AG08396 (cell line): ENCODE results near the gene PRKCA.
A peak's percentile ranks its signal among the peaks of the same experiment; 100 is the strongest.

ENCODE experiments used
- DNase-seq: peaks from one replicate; pipeline ENCODE4 v3.0.0; 2012; ENCODE audit warnings: low spot score, mixed read lengths

Gene PRKCA

GRCh38 chr17:66547151-66547865 is 244.9 kb downstream of the PRKCA start:
- no peak for DNase-seq

- no peak for DNase-seq
These were observed 245.7 kb downstream of the PRKCA start for GRCh38 chr17:66548158-66548557.

- DNase-seq, result no peak
These were observed 246.4 kb downstream of the PRKCA start for GRCh38 chr17:66548659-66549310.

- peak; percentile 32 for DNase-seq
These were observed 246.9 kb downstream of the PRKCA start for GRCh38 chr17:66549311-66549704.

GRCh38 chr17:66549731-66550207 is 247.4 kb downstream of the PRKCA start:
- DNase-seq, result peak; percentile 60

- DNase-seq, result no peak
These were observed 249.4 kb downstream of the PRKCA start for GRCh38 chr17:66551839-66552238.

- no peak for DNase-seq
These were observed 250.0 kb downstream of the PRKCA start for GRCh38 chr17:66552371-66552770.

GRCh38 chr17:66555605-66556004 is 253.2 kb downstream of the PRKCA start:
- DNase-seq, result no peak

- DNase-seq, result no peak
These were observed 254.8 kb downstream of the PRKCA start for GRCh38 chr17:66557200-66557599.

- no peak for DNase-seq
These were observed 255.5 kb downstream of the PRKCA start for GRCh38 chr17:66557886-66558285.

- DNase-seq, result no peak
These were observed 258.3 kb downstream of the PRKCA start for GRCh38 chr17:66560691-66561090.

GRCh38 chr17:66562119-66562518 is 259.7 kb downstream of the PRKCA start:
- DNase-seq, result no peak

- peak; percentile 19 for DNase-seq
These were observed 262.6 kb downstream of the PRKCA start for GRCh38 chr17:66564992-66565465.

GRCh38 chr17:66567234-66568170 is 265.1 kb downstream of the PRKCA start:
- peak; percentile 79 for DNase-seq

GRCh38 chr17:66569572-66569971 is 267.2 kb downstream of the PRKCA start:
- DNase-seq, result no peak

- DNase-seq, result no peak
These were observed 268.2 kb downstream of the PRKCA start for GRCh38 chr17:66570447-66571195.

GRCh38 chr17:66571745-66572144 is 269.3 kb downstream of the PRKCA start:
- DNase-seq, result no peak

GRCh38 chr17:66573078-66573477 is 270.7 kb downstream of the PRKCA start:
- DNase-seq, result no peak

GRCh38 chr17:66574123-66574522 is 271.7 kb downstream of the PRKCA start:
- no peak for DNase-seq

- DNase-seq, result no peak
These were observed 274.1 kb downstream of the PRKCA start for GRCh38 chr17:66576473-66576872.

GRCh38 chr17:66577041-66577440 is 274.6 kb downstream of the PRKCA start:
- DNase-seq, result no peak
